ENCODE data around the gene VAPB. TPM values are rescaled to one million over a fixed set of nuclear protein-coding genes. Genes with fewer than 3 reads are reported as not detected.
A peak's percentile ranks its signal among the peaks of the same experiment; 100 is the strongest.

The VAPB gene
- total RNA-seq, 2 donors from 2014 or later: 20.2 to 21.8 TPM

DNA sequence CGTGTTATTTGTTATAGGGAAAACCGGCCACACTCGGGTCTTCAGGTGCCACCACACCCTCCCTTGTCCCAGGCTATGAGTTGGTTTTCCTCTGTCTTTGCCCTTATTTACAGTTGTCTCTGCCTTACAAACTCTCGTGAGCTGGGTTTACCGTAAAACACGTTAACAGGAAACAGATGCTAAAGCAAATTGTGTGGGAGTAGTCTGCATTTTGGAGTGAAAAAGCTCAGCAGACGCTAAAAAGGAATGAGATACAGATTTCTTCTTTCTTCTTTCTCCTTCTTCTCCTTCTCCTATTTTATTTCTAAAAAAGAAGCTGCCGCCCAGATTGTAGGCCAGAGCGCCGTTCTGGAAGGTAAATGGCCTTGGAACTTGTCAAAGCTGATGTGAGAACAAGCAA lies 74.2 kb downstream of the VAPB start:
- Histone ChIP-seq H3K4me1 (no peaks in the 10 kb centered on the region), H3K9me3 (no peaks in the 10 kb centered on the region), H3K36me3 (no peaks in the 10 kb centered on the region), H3K27me3 (no peaks in the 10 kb centered on the region), H3K27ac (no peak overlapping the region), H3K4me3 (no peak overlapping the region)
- no peak for DNase-seq (ENCODE audit: low spot score)
- TF ChIP-seq, protein P1, sequence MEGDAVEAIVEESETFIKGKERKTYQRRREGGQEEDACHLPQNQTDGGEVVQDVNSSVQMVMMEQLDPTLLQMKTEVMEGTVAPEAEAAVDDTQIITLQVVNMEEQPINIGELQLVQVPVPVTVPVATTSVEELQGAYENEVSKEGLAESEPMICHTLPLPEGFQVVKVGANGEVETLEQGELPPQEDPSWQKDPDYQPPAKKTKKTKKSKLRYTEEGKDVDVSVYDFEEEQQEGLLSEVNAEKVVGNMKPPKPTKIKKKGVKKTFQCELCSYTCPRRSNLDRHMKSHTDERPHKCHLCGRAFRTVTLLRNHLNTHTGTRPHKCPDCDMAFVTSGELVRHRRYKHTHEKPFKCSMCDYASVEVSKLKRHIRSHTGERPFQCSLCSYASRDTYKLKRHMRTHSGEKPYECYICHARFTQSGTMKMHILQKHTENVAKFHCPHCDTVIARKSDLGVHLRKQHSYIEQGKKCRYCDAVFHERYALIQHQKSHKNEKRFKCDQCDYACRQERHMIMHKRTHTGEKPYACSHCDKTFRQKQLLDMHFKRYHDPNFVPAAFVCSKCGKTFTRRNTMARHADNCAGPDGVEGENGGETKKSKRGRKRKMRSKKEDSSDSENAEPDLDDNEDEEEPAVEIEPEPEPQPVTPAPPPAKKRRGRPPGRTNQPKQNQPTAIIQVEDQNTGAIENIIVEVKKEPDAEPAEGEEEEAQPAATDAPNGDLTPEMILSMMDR (IDR thresholded peaks at IDR 0.05): no peak

DNA sequence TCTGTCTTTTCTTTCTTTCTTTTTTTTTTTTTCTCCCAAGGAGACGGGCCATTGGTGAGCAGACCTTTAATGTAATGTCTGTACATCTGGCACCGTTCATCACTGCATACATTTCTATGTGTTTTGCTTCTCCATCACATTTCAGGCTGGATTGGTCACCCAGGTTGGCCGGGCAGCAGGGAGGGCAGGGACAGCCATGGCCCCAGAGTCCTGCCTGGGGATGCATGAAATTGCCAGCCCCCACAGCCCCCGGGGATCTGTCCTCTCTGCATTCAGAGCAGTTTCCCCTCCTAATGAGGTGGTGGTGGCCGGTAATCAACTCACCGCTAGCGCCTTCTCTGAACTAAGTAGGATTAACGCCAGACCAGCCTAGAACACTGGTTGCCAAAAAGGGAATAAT lies 75.8 kb downstream of the VAPB start:
- Histone ChIP-seq H3K4me1 (no peaks in the 10 kb centered on the region), H3K27me3 (no peaks in the 10 kb centered on the region), H3K9me3 (no peaks in the 10 kb centered on the region), H3K36me3 (no peaks in the 10 kb centered on the region), H3K4me3 (no peak overlapping the region), H3K27ac (no peak overlapping the region)
- TF ChIP-seq, protein P1 (IDR thresholded peaks at IDR 0.05): no peak
- DNase-seq (ENCODE audit: low spot score): no peak

DNA sequence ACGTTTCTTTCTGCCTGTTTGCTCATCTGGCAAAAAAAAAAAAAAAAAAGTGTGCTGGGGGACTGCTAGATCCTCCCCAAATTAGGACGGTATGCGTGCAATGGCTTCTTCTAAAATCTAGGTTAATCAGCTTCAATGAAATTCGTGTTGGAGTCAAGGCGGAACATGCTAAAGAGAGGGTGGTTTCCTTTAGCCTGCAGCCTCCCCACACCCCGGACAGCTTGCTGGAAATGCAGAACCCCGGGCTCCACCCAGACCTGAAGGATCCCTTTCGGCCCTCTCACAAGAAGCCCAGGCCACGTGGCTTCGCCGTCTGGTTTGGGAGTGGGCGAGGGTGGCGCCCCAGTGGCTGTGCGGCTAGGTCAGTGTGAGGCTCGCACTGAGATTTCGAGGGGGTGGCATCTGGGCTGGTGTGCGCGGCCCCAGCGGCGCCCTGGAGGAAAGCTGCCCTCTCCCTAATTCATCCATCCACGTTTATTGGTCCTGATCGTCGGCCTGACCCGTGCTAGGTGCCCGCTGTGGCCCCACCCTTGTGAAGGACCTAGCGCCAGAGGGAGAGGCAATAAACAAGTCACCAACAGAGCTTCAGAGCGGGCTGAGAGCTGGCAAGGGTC lies 77.2 kb downstream of the VAPB start:
- no peaks in the 10 kb centered on the region for H3K36me3 ChIP-seq
- no peaks in the 10 kb centered on the region for H3K9me3 ChIP-seq
- H3K4me3 ChIP-seq: no peak overlapping the region
- TF ChIP-seq, protein P1 (IDR thresholded peaks at IDR 0.05): no peak
- H3K27ac ChIP-seq: no peak overlapping the region
- DNase-seq (ENCODE audit: low spot score): peak; percentile 23
- no peaks in the 10 kb centered on the region for H3K4me1 ChIP-seq
- H3K27me3 ChIP-seq: no peaks in the 10 kb centered on the region

DNA sequence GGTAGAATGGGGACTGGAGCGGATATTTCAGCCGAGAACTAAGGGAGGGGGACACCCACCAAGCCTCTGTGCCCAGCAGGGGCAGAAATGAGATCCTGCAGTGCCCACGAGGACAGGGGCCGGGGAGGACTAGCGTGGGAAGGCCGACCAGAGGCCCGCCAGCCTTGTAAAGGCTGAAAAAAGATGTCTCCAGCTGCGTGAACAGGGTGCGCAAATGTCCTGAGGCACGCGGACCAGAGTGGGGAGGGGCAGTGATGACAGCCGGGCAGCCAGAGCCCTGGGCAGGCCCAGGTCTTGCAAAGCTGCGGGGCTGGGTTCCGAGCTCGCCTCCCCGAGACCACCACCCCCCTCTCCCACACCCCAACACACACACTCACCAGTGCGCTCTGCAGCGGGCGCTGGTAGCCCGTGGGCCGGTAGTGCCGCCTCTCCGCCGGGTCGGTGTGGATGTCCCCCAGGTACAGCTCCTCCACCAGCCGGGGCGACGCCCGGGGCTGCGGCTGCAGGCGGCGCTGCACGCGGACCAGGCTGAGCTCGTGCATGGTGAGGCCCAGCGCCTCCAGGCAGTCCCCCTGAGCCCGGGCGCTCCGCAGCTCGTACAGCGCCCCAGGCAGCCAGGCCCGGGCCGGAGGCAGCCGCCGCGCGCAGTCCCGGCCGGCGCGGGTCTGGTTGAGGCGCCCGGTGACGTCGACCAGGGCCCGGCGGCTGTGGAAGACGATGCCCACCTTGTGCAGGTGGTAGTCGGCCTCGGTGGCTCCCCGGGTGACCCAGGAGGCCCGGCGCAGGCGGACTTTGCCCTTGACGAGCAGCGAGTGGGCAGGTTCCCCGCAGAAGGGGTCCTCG lies 77.9 kb downstream of the VAPB start:
- Histone ChIP-seq H3K27me3 (no peaks in the 10 kb centered on the region), H3K4me1 (peaks cover 0 to 5% of the 10 kb centered on the region in 2 donors), H3K36me3 (no peaks in the 10 kb centered on the region), H3K9me3 (no peaks in the 10 kb centered on the region), H3K4me3 (no peak overlapping the region), H3K27ac (no peak overlapping the region)
- TF ChIP-seq, protein P1 (IDR thresholded peaks at IDR 0.05): no peak
- peak; percentile 4 for DNase-seq (ENCODE audit: low spot score)

DNA sequence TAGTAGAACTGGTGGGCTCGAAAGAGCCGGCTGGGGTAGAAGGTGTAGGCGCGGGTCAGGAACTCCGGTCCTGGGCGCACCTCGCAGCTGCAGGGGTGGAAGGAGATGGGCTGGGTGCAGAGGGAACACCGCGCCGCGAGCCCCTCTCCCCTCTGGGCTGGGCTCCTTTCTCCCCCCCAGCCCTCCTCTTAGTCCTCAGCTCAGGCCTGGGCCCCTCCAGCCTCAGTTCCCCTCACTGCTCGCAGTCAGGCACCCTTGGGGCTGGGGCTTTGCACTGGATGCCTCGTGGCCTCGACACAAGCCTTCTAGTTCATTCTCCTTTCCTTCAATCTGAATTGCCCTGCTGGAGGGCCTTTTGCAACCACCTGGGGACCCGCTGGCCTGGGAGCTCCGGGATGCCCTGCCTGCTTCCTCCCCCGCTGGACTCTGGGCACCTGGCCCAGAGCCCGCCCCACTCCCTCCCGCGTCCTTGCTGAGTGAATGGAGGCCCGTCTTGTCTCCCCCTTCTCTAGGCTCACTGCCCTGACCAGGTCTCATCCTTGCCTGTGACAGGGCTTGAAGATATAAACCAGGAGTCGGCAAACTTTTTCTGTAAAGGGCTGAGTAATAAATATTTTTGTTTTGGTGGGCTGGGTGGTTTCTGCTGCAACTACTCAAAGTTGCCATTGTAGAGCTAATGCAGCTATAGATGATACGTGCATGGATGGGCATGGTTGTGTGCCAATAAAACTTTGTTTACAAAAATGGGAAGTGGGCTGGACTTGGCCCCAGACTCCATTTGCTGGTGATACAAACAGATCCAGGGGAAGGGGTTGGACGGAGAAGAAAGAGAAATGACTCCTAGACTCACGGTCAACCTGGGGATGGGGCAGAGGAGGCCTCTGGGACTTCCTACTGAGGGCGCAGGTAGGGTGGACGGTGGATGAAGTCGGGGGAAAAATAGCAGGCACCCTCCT lies 78.8 kb downstream of the VAPB start:
- H3K4me3 ChIP-seq: no peak overlapping the region
- peaks cover 0 to 6% of the 10 kb centered on the region in 2 donors for H3K4me1 ChIP-seq
- no peaks in the 10 kb centered on the region for H3K27me3 ChIP-seq
- TF ChIP-seq, protein P1 (IDR thresholded peaks at IDR 0.05): no peak
- DNase-seq (ENCODE audit: low spot score): no peak
- H3K36me3 ChIP-seq: no peaks in the 10 kb centered on the region
- H3K27ac ChIP-seq: no peak overlapping the region
- no peaks in the 10 kb centered on the region for H3K9me3 ChIP-seq

Measured in right atrium auricular region (tissue), 2 donors.